HEK293 (cell line): Measurements from ENCODE around the gene CDKAL1.

Source experiments
- CTCF ChIA-PET: fragments of 350-600 bp; formaldehyde crosslinking; extraction: SDS; loops from one replicate; lab custom pipeline; 2021; ENCODE audit warnings: antibody characterized with exemption; lab: Yijun Ruan, JAX
- POLR2A ChIA-PET: fragments of 300-600 bp; formaldehyde crosslinking; extraction: SDS; loops from one replicate; lab custom pipeline; 2020; ENCODE audit warnings: antibody characterized with exemption, inconsistent platforms; lab: Yijun Ruan, JAX
- H3K27ac ChIP-seq: fragments of 200-500 bp; sonication (Bioruptor generic); 2 replicates; pipeline ENCODE4 v1.5.1; 2014; ENCODE audit warnings: low read depth, low read length, control low read depth, inconsistent platforms; ENCODE audit errors: extremely low read depth
- H3K36me3 ChIP-seq, 2 experiments: fragments of 200-500 bp in 1 of 2; sonication (Bioruptor generic) in 1 of 2; 1 replicate in 1 of 2; 2 replicates in 1 of 2; pipeline ENCODE4 v1.5.1; 2014 to 2017; ENCODE audit warnings: inconsistent platforms in 2 of 2, low read length in 2 of 2; ENCODE audit not compliant: control insufficient read depth in 2 of 2, insufficient read depth in 1 of 2
- H3K4me1 ChIP-seq: fragments of 200-500 bp; sonication (Bioruptor generic); 2 replicates; pipeline ENCODE4 v1.5.1; 2014; ENCODE audit warnings: mild to moderate bottlenecking, low read length, inconsistent platforms; ENCODE audit not compliant: control insufficient read depth, insufficient read depth
- H3K4me3 ChIP-seq: 2 replicates; pipeline ENCODE4 v1.5.1; 2011; ENCODE audit warnings: low read depth, mild to moderate bottlenecking, control low read depth, low read length, moderate library complexity
- H3K9me3 ChIP-seq: fragments of 200-500 bp; sonication (Bioruptor generic); 2 replicates; pipeline ENCODE4 v1.5.1; 2014; ENCODE audit warnings: low read depth, low read length, inconsistent platforms; ENCODE audit not compliant: control insufficient read depth, insufficient read depth
- BCL11A ChIP-seq: fragments of 450-650 bp; formaldehyde crosslinking; IDR thresholded peaks from 2 replicates; pipeline ENCODE4 v1.5.1; 2016; ENCODE audit warnings: low read depth, missing biosample characterization, missing genetic modification characterization
- GFI1B ChIP-seq: fragments of 450-650 bp; formaldehyde crosslinking; IDR thresholded peaks from 2 replicates; pipeline ENCODE4 v1.5.1; 2016; ENCODE audit warnings: missing biosample characterization, missing genetic modification characterization
- GLI4 ChIP-seq: fragments of 450-650 bp; formaldehyde crosslinking; IDR thresholded peaks from 2 replicates; pipeline ENCODE4 v1.5.1; 2016; ENCODE audit warnings: missing biosample characterization, missing genetic modification characterization
- HOXC10 ChIP-seq: sonication (generic); formaldehyde crosslinking; IDR thresholded peaks from 2 replicates; pipeline ENCODE4 v1.8.1; 2023; ENCODE audit warnings: mild to moderate bottlenecking, missing genetic modification reagents
- HOXD13 ChIP-seq: sonication (generic); formaldehyde crosslinking; IDR thresholded peaks from 2 replicates; pipeline ENCODE4 v1.8.0; 2022; ENCODE audit warnings: missing genetic modification reagents, borderline replicate concordance
- IKZF3 ChIP-seq: fragments of 450-650 bp; IDR thresholded peaks from 2 replicates; pipeline ENCODE4 v1.5.0; 2018; ENCODE audit warnings: missing biosample characterization, mild to moderate bottlenecking, missing genetic modification characterization, moderate library complexity
- KLF16 ChIP-seq: fragments of 450-650 bp; formaldehyde crosslinking; IDR thresholded peaks from 2 replicates; pipeline ENCODE4 v1.5.1; 2017; ENCODE audit warnings: missing biosample characterization, missing genetic modification characterization
- MZF1 ChIP-seq: fragments of 450-650 bp; formaldehyde crosslinking; IDR thresholded peaks from 2 replicates; pipeline ENCODE4 v1.5.1; 2017; ENCODE audit warnings: missing biosample characterization, missing genetic modification characterization, borderline replicate concordance
- PRDM1 ChIP-seq: fragments of 450-650 bp; formaldehyde crosslinking; IDR thresholded peaks from 2 replicates; pipeline ENCODE4; 2016; ENCODE audit warnings: missing biosample characterization, missing genetic modification characterization
- SP3 ChIP-seq: fragments of 450-650 bp; formaldehyde crosslinking; IDR thresholded peaks from 2 replicates; pipeline ENCODE4 v1.5.1; 2016; ENCODE audit warnings: missing biosample characterization, missing genetic modification characterization
- YY1 ChIP-seq: fragments of 450-650 bp; formaldehyde crosslinking; IDR thresholded peaks from 2 replicates; pipeline ENCODE4 v1.5.1; 2018; ENCODE audit warnings: missing biosample characterization, missing genetic modification characterization
- YY2 ChIP-seq: fragments of 450-650 bp; formaldehyde crosslinking; IDR thresholded peaks from 2 replicates; pipeline ENCODE4 v1.5.1; 2016; ENCODE audit warnings: missing biosample characterization, missing genetic modification characterization
- ZBTB21 ChIP-seq: fragments of 450-650 bp; formaldehyde crosslinking; IDR thresholded peaks from 2 replicates; pipeline ENCODE4 v1.5.1; 2017; ENCODE audit warnings: missing biosample characterization, missing genetic modification characterization
- ZNF112 ChIP-seq: fragments of 450-650 bp; formaldehyde crosslinking; IDR thresholded peaks from 2 replicates; pipeline ENCODE4 v1.5.0; 2017; ENCODE audit warnings: missing biosample characterization, missing genetic modification characterization
- ZNF133 ChIP-seq: fragments of 450-650 bp; formaldehyde crosslinking; IDR thresholded peaks from 2 replicates; pipeline ENCODE4 v1.5.1; 2016; ENCODE audit warnings: missing biosample characterization, missing genetic modification characterization
- ZNF155 ChIP-seq: fragments of 450-650 bp; formaldehyde crosslinking; IDR thresholded peaks from 2 replicates; pipeline ENCODE4 v1.5.1; 2016; ENCODE audit warnings: missing biosample characterization, missing genetic modification characterization
- ZNF24 ChIP-seq: fragments of 450-650 bp; formaldehyde crosslinking; IDR thresholded peaks from 2 replicates; pipeline ENCODE4 v1.5.1; 2016; ENCODE audit warnings: missing biosample characterization, missing genetic modification characterization
- ZNF324 ChIP-seq: fragments of 450-650 bp; formaldehyde crosslinking; IDR thresholded peaks from 2 replicates; pipeline ENCODE4 v1.5.1; 2016; ENCODE audit warnings: missing biosample characterization, missing genetic modification characterization
- ZNF341 ChIP-seq: fragments of 450-650 bp; formaldehyde crosslinking; IDR thresholded peaks from 2 replicates; pipeline ENCODE4; 2016; ENCODE audit warnings: low read depth, missing biosample characterization, missing genetic modification characterization
- ZNF426 ChIP-seq: fragments of 450-650 bp; formaldehyde crosslinking; IDR thresholded peaks from 2 replicates; pipeline ENCODE4 v1.5.1; 2017; ENCODE audit warnings: missing biosample characterization, missing genetic modification characterization, mild to moderate bottlenecking, inconsistent platforms, moderate library complexity
- ZNF585B ChIP-seq: fragments of 450-650 bp; formaldehyde crosslinking; IDR thresholded peaks from 2 replicates; pipeline ENCODE4 v1.5.1; 2016; ENCODE audit warnings: missing biosample characterization, missing genetic modification characterization
- ZNF610 ChIP-seq: fragments of 450-650 bp; formaldehyde crosslinking; IDR thresholded peaks from 2 replicates; pipeline ENCODE4 v1.5.1; 2016; ENCODE audit warnings: missing biosample characterization, missing genetic modification characterization, borderline replicate concordance
- ZNF777 ChIP-seq: fragments of 450-650 bp; formaldehyde crosslinking; IDR thresholded peaks from 2 replicates; pipeline ENCODE4 v1.5.1; 2017; ENCODE audit warnings: missing biosample characterization, missing genetic modification characterization, borderline replicate concordance
- TF ChIP-seq, protein P1 (sequence below): fragments of 450-650 bp; formaldehyde crosslinking; IDR thresholded peaks from 2 replicates; pipeline ENCODE4 v1.5.1; 2016; ENCODE audit warnings: missing biosample characterization, missing genetic modification characterization
- TF ChIP-seq, protein P2 (sequence below): fragments of 450-650 bp; IDR thresholded peaks from 2 replicates; pipeline ENCODE4 v1.5.1; 2018; ENCODE audit warnings: missing biosample characterization, missing genetic modification characterization
- TF ChIP-seq, protein P3 (sequence below): fragments of 450-650 bp; formaldehyde crosslinking; IDR thresholded peaks from 2 replicates; pipeline ENCODE4 v1.5.1; 2016; ENCODE audit warnings: missing biosample characterization, missing genetic modification characterization
- TF ChIP-seq, protein P4 (sequence below): fragments of 450-650 bp; formaldehyde crosslinking; IDR thresholded peaks from 2 replicates; pipeline ENCODE4 v1.5.1; 2016; ENCODE audit warnings: missing biosample characterization, missing genetic modification characterization, borderline replicate concordance
- TF ChIP-seq, protein P5 (sequence below): fragments of 450-650 bp; formaldehyde crosslinking; IDR thresholded peaks from 2 replicates; pipeline ENCODE4 v1.5.1; 2016; ENCODE audit warnings: missing biosample characterization, missing genetic modification characterization

CDKAL1 gene

DNA sequence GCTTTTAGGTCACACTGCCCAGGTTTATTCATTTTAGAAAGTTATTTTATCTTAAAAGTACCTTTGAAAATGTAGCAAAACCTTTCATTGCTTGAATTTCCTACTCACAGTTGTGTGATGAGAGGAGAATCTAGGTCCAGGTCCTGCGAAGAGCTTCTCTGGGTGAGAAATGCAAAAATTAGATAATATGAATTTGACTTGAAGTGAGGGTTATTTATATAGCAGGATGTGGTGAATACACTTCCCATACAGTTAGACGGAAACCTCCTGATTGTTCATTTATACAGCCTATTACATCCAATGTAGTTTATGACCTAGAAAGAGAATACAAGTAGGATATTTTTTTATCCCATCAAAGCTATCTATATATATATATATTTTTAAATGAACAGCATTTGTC lies 30.5 kb downstream of the CDKAL1 start:
- no peak overlapping the region for H3K4me3 ChIP-seq
- ChIA-PET POLR2A (interaction anchor here (0.6 to 3.0 kb wide), 3 partner anchors 1024 to 1243 kb away, joined by 3 to 24 read pairs (median 4); partner anchors contain the start of gene SOX4), CTCF (interaction anchor here (0.6 to 2.7 kb wide), 22 partner anchors 9 to 1931 kb away, joined by 3 to 19 read pairs (median 4); no protein-coding TSS in a partner anchor)
- peaks cover 5% of the 10 kb centered on the region; the same call in 1 of the 2 replicates for H3K4me1 ChIP-seq
- no peak overlapping the region for H3K27ac ChIP-seq
- no peaks in the 10 kb centered on the region; a peak in 1 of 3 replicates for H3K36me3 ChIP-seq
- TF ChIP-seq ZNF112 (tag by site-specific recombination) (no peak), KLF16 (tag by site-specific recombination) (no peak), ZNF133 (tag by site-specific recombination) (no peak), ZNF777 (tag by site-specific recombination) (no peak), ZNF610 (tag by site-specific recombination) (no peak), PRDM1 (tag by site-specific recombination) (no peak), ZBTB21 (tag by site-specific recombination) (no peak), YY2 (no peak), GFI1B (tag by site-specific recombination) (no peak), GLI4 (tag by site-specific recombination) (no peak), ZNF341 (tag by site-specific recombination) (no peak), SP3 (no peak), ZNF24 (no peak), YY1 (tag by site-specific recombination) (no peak), HOXD13 (no peak), BCL11A (tag by site-specific recombination) (no peak), IKZF3 (tag by site-specific recombination) (no peak)
- TF ChIP-seq, protein P1, sequence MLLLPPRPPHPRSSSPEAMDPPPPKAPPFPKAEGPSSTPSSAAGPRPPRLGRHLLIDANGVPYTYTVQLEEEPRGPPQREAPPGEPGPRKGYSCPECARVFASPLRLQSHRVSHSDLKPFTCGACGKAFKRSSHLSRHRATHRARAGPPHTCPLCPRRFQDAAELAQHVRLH (tag by site-specific recombination), result no peak
- TF ChIP-seq, protein P2, sequence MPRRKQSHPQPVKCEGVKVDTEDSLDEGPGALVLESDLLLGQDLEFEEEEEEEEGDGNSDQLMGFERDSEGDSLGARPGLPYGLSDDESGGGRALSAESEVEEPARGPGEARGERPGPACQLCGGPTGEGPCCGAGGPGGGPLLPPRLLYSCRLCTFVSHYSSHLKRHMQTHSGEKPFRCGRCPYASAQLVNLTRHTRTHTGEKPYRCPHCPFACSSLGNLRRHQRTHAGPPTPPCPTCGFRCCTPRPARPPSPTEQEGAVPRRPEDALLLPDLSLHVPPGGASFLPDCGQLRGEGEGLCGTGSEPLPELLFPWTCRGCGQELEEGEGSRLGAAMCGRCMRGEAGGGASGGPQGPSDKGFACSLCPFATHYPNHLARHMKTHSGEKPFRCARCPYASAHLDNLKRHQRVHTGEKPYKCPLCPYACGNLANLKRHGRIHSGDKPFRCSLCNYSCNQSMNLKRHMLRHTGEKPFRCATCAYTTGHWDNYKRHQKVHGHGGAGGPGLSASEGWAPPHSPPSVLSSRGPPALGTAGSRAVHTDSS, result no peak
- TF ChIP-seq, protein P3, sequence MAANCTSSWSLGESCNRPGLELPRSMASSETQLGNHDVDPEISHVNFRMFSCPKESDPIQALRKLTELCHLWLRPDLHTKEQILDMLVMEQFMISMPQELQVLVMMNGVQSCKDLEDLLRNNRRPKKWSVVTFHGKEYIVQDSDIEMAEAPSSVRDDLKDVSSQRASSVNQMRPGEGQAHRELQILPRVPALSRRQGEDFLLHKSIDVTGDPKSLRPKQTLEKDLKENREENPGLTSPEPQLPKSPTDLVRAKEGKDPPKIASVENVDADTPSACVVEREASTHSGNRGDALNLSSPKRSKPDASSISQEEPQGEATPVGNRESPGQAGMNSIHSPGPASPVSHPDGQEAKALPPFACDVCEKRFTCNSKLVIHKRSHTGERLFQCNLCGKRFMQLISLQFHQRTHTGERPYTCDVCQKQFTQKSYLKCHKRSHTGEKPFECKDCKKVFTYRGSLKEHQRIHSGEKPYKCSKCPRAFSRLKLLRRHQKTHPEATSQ (tag by site-specific recombination), result no peak
- no peaks in the 10 kb centered on the region for H3K9me3 ChIP-seq

DNA sequence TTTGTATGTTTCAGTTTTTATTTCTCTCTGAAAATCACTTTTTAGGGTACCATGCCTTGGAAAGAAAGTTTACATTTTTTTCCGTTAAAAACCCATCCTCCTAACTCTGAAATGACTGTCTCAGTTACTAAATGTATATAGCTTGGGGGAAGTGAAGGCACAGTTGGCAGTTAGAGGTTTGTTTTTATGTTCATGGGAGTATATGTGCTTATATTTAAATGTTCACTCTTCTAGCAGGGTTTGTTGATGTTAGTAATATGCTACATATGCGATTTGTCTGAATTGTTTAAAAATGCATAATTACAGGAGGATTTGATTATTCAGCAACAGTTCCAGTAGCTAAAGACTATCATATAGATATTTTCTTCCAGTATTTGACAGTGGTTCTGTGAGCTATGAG lies 31.1 kb downstream of the CDKAL1 start:
- no peaks in the 10 kb centered on the region; a peak in 1 of 3 replicates for H3K36me3 ChIP-seq
- ChIA-PET POLR2A (interaction anchor here (3.0 kb wide), 1 partner anchor 1029 kb away, joined by 24 read pairs; the partner anchor contains the start of gene SOX4), CTCF (interaction anchor here (0.5 to 2.7 kb wide), 14 partner anchors 8 to 1522 kb away, joined by 3 to 19 read pairs (median 4); no protein-coding TSS in a partner anchor)
- H3K4me1 ChIP-seq, result peaks cover 5% of the 10 kb centered on the region; the same call in 1 of the 2 replicates
- H3K4me3 ChIP-seq, result no peak overlapping the region
- no peaks in the 10 kb centered on the region for H3K9me3 ChIP-seq
- H3K27ac ChIP-seq, result no peak overlapping the region
- TF ChIP-seq ZNF324 (tag by site-specific recombination), result no peak
- TF ChIP-seq ZNF426, result no peak
- no peak for TF ChIP-seq ZNF155 (tag by site-specific recombination)
- no peak for TF ChIP-seq MZF1
- TF ChIP-seq, protein P4, sequence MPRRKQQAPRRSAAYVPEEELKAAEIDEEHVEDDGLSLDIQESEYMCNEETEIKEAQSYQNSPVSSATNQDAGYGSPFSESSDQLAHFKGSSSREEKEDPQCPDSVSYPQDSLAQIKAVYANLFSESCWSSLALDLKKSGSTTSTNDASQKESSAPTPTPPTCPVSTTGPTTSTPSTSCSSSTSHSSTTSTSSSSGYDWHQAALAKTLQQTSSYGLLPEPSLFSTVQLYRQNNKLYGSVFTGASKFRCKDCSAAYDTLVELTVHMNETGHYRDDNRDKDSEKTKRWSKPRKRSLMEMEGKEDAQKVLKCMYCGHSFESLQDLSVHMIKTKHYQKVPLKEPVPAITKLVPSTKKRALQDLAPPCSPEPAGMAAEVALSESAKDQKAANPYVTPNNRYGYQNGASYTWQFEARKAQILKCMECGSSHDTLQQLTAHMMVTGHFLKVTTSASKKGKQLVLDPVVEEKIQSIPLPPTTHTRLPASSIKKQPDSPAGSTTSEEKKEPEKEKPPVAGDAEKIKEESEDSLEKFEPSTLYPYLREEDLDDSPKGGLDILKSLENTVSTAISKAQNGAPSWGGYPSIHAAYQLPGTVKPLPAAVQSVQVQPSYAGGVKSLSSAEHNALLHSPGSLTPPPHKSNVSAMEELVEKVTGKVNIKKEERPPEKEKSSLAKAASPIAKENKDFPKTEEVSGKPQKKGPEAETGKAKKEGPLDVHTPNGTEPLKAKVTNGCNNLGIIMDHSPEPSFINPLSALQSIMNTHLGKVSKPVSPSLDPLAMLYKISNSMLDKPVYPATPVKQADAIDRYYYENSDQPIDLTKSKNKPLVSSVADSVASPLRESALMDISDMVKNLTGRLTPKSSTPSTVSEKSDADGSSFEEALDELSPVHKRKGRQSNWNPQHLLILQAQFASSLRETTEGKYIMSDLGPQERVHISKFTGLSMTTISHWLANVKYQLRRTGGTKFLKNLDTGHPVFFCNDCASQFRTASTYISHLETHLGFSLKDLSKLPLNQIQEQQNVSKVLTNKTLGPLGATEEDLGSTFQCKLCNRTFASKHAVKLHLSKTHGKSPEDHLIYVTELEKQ (tag by site-specific recombination), result no peak
- TF ChIP-seq HOXC10 (CRISPR knock-in tag), result no peak
- no peak for TF ChIP-seq GLI4 (tag by site-specific recombination)
- TF ChIP-seq, protein P5, sequence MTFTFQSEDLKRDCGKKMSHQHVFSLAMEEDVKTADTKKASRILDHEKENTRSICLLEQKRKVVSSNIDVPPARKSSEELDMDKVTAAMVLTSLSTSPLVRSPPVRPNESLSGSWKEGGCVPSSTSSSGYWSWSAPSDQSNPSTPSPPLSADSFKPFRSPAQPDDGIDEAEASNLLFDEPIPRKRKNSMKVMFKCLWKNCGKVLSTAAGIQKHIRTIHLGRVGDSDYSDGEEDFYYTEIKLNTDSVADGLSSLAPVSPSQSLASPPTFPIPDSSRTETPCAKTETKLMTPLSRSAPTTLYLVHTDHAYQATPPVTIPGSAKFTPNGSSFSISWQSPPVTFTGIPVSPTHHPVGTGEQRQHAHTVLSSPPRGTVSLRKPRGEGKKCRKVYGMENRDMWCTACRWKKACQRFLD, result no peak
- TF ChIP-seq ZNF585B (tag by site-specific recombination), result no peak
